H9 (cell line): ENCODE data around the gene C22orf23. TPM values are rescaled to one million over a fixed set of nuclear protein-coding genes. Genes with fewer than 3 reads are reported as not detected.

ENCODE experiments used
- DNase-seq: peaks from one replicate; pipeline ENCODE4 v3.0.0-alpha.2; 2017
- H2AFZ ChIP-seq: one replicate; pipeline ENCODE4 v1.6.1; 2013; ENCODE audit warnings: mild to moderate bottlenecking, low read length, control low read depth, moderate library complexity
- H2AK5ac ChIP-seq: 2 replicates; pipeline ENCODE4 v1.6.1; 2013; ENCODE audit warnings: low read length, control low read depth, mixed read lengths; ENCODE audit not compliant: insufficient read length
- H2BK120ac ChIP-seq: one replicate; pipeline ENCODE4 v1.6.1; 2013; ENCODE audit warnings: low read depth, mild to moderate bottlenecking, low read length, control low read depth, inconsistent platforms; ENCODE audit not compliant: poor library complexity, severe bottlenecking
- H2BK12ac ChIP-seq: 2 replicates; pipeline ENCODE4 v1.6.1; 2013; ENCODE audit warnings: low read length, control low read depth, mixed read lengths, low read depth; ENCODE audit not compliant: insufficient read length
- H2BK15ac ChIP-seq: 2 replicates; pipeline ENCODE4 v1.6.1; 2013; ENCODE audit warnings: low read depth, low read length, control low read depth
- H2BK20ac ChIP-seq: one replicate; pipeline ENCODE4 v1.6.1; 2013; ENCODE audit warnings: low read depth, mild to moderate bottlenecking, low read length, control low read depth, inconsistent platforms; ENCODE audit not compliant: poor library complexity, severe bottlenecking
- H2BK5ac ChIP-seq: 2 replicates; pipeline ENCODE4 v1.6.1; 2013; ENCODE audit warnings: low read length, control low read depth, mixed read lengths; ENCODE audit not compliant: insufficient read length
- H3K14ac ChIP-seq: 2 replicates; pipeline ENCODE4 v1.6.1; 2013; ENCODE audit warnings: low read length, control low read depth; ENCODE audit not compliant: insufficient read depth
- H3K18ac ChIP-seq: 2 replicates; pipeline ENCODE4 v1.6.1; 2013; ENCODE audit warnings: low read depth, mild to moderate bottlenecking, mixed read lengths, low read length, control low read depth; ENCODE audit not compliant: insufficient read length
- H3K23ac ChIP-seq: 2 replicates; pipeline ENCODE4 v1.6.1; 2013; ENCODE audit warnings: low read length, control low read depth, mixed read lengths, low read depth; ENCODE audit not compliant: insufficient read length
- H3K23me2 ChIP-seq: 2 replicates; pipeline ENCODE4 v1.6.1; 2013; ENCODE audit warnings: low read depth, mild to moderate bottlenecking, mixed read lengths, low read length, control low read depth; ENCODE audit not compliant: insufficient read length, poor library complexity, severe bottlenecking
- H3K27ac ChIP-seq: 2 replicates; pipeline ENCODE4 v1.5.1; 2013; ENCODE audit warnings: low read length, control low read depth, mixed read lengths, low read depth; ENCODE audit not compliant: insufficient read length
- H3K27me3 ChIP-seq: 2 replicates; pipeline ENCODE4 v1.6.1; 2013; ENCODE audit warnings: low read length, control low read depth, inconsistent platforms; ENCODE audit not compliant: insufficient read depth
- H3K4ac ChIP-seq: 2 replicates; pipeline ENCODE4 v1.6.1; 2013; ENCODE audit warnings: low read depth, mild to moderate bottlenecking, control low read depth, inconsistent platforms, low read length, moderate library complexity
- H3K4me1 ChIP-seq: 2 replicates; pipeline ENCODE4 v1.6.1; 2013; ENCODE audit warnings: low read length, control low read depth, inconsistent platforms; ENCODE audit not compliant: insufficient read depth
- H3K4me2 ChIP-seq: 2 replicates; pipeline ENCODE4 v1.6.1; 2013; ENCODE audit warnings: low read length, control low read depth, mixed read lengths; ENCODE audit not compliant: insufficient read length, insufficient read depth
- H3K56ac ChIP-seq: 2 replicates; pipeline ENCODE4 v1.6.1; 2013; ENCODE audit warnings: low read depth, mild to moderate bottlenecking, mixed read lengths, low read length, control low read depth; ENCODE audit not compliant: insufficient read length
- H3K79me1 ChIP-seq: 2 replicates; pipeline ENCODE4 v1.6.1; 2013; ENCODE audit warnings: low read depth, mild to moderate bottlenecking, moderate library complexity, low read length, control low read depth, inconsistent platforms; ENCODE audit not compliant: insufficient read depth, poor library complexity, severe bottlenecking
- H3K79me2 ChIP-seq: 2 replicates; pipeline ENCODE4 v1.6.1; 2013; ENCODE audit warnings: low read length, control low read depth, inconsistent platforms; ENCODE audit not compliant: insufficient read depth
- H3K9ac ChIP-seq: 2 replicates; pipeline ENCODE4 v1.6.1; 2013; ENCODE audit warnings: low read length, control low read depth, mixed read lengths; ENCODE audit not compliant: insufficient read length; ENCODE audit errors: extremely low read depth
- H3K9me3 ChIP-seq: one replicate; pipeline ENCODE4 v1.6.1; 2013; ENCODE audit warnings: low read depth, low read length, inconsistent platforms; ENCODE audit not compliant: control insufficient read depth
- H3T11ph ChIP-seq: one replicate; pipeline ENCODE4 v1.6.1; 2013; ENCODE audit warnings: mild to moderate bottlenecking, low read length, control low read depth, inconsistent platforms
- H4K20me1 ChIP-seq: one replicate; pipeline ENCODE4 v1.6.1; 2013; ENCODE audit not compliant: control insufficient read depth, insufficient read length, insufficient read depth
- H4K5ac ChIP-seq: 2 replicates; pipeline ENCODE4 v1.6.1; 2013; ENCODE audit warnings: low read depth, mild to moderate bottlenecking, mixed read lengths, low read length, control low read depth; ENCODE audit not compliant: insufficient read length
- H4K8ac ChIP-seq: replicated peaks from 2 replicates; pipeline ENCODE4 v1.6.1; 2013; ENCODE audit warnings: low read length, control low read depth, mixed read lengths, low read depth; ENCODE audit not compliant: insufficient read length
- H4K91ac ChIP-seq: 2 replicates; pipeline ENCODE4 v1.6.1; 2013; ENCODE audit warnings: low read depth, mild to moderate bottlenecking, moderate library complexity, mixed read lengths, low read length, control low read depth; ENCODE audit not compliant: insufficient read length
- H3K27ac Mint-ChIP-seq, 3 experiments: 2 replicates in 2 of 3; 3 replicates in 1 of 3; pipeline ENCODE4 v1.8.0; 2020 to 2021; ENCODE audit warnings: mixed read lengths in 3 of 3, mild to moderate bottlenecking in 1 of 3, moderate library complexity in 1 of 3
- H3K27me3 Mint-ChIP-seq: 2 replicates; pipeline ENCODE4 v1.8.0; 2021; ENCODE audit warnings: low read depth, mild to moderate bottlenecking, moderate library complexity, mixed read lengths
- H3K36me3 Mint-ChIP-seq, 3 experiments: 2 replicates in 2 of 3; 3 replicates in 1 of 3; pipeline ENCODE4 v1.8.0; 2020 to 2021; ENCODE audit warnings: low read depth in 3 of 3, mixed read lengths in 3 of 3; ENCODE audit not compliant: insufficient read depth in 1 of 3
- H3K4me1 Mint-ChIP-seq, 2 experiments: 2 replicates each; pipeline ENCODE4 v1.8.0; 2020; ENCODE audit warnings: mixed read lengths in 2 of 2
- H3K4me3 Mint-ChIP-seq, 2 experiments: 2 replicates in 1 of 2; 3 replicates in 1 of 2; pipeline ENCODE4 v1.8.0; 2020 to 2021; ENCODE audit warnings: mild to moderate bottlenecking in 2 of 2, mixed read lengths in 2 of 2, moderate library complexity in 1 of 2
- H3K9me3 Mint-ChIP-seq, 2 experiments: 2 replicates in 1 of 2; 3 replicates in 1 of 2; pipeline ENCODE4 v1.8.0; 2020; ENCODE audit warnings: mild to moderate bottlenecking in 2 of 2, mixed read lengths in 2 of 2, moderate library complexity in 1 of 2
- WGBS: extraction: QIAGEN DNeasy Blood & Tissue Kit; methylation state at CpG from one replicate; pipeline ENCODE4 v1.1.7; 2013; ENCODE audit warnings: missing lambda C conversion rate, low lambda C conversion rate, mixed read lengths; ENCODE audit not compliant: insufficient read length; ENCODE audit errors: extremely low coverage; 5-methylcytosine and 5-hydroxymethylcytosine counted together
- total RNA-seq: library from RNA; stranded (reverse); gene quantifications from 2 replicates; pipeline ENCODE4 v1.2.1, GENCODE V29; 2021
- TF ChIP-seq, protein P1 (sequence below): fragments of 200-600 bp; sonication (generic); conservative IDR thresholded peaks from 3 replicates; pipeline ENCODE4 v1.8.0; 2021; ENCODE audit warnings: antibody characterized with exemption, mild to moderate bottlenecking

C22orf23 gene
- total RNA-seq, 1 experiment from 2014 or later, result 0.57 TPM

DNA sequence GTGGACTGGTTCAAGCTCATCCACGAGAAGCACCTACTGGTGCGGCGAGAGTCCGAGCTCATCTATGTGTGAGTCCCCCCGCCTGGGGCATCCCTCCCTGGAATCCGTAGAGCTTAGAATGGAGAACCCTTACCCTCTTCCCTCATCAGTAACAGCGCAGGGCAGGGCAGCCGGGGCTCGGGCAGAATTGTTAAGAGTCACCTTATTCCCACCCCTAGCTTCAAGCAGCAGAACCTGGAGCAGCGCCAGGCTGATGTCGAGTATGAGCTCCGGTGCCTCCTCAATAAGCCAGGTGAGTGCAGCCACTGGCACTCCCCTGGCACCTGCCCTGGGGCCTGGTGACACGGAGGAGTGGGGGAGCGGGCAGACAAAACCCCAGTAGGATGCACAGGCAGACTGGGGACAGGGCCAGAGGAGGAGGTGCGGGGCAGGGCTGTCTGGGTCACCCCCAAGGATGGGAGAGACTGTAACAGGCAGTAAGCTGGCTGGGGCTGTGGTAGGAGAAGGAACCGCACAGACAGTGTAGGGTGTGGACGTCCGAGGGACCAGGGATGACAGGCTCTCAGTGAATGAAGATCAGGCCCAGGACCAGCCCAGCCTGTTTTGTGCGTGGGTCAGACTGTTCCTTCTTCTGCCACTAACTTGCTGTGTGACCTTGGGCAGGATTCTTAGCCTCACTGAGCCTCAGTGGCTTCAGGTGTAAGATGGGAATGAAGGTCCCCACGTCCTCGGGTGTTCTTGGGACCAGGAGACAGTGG lies 20.4 kb downstream of the C22orf23 start:
- no peaks in the 10 kb centered on the region for H3K9me3 Mint-ChIP-seq
- TF ChIP-seq, protein P1, sequence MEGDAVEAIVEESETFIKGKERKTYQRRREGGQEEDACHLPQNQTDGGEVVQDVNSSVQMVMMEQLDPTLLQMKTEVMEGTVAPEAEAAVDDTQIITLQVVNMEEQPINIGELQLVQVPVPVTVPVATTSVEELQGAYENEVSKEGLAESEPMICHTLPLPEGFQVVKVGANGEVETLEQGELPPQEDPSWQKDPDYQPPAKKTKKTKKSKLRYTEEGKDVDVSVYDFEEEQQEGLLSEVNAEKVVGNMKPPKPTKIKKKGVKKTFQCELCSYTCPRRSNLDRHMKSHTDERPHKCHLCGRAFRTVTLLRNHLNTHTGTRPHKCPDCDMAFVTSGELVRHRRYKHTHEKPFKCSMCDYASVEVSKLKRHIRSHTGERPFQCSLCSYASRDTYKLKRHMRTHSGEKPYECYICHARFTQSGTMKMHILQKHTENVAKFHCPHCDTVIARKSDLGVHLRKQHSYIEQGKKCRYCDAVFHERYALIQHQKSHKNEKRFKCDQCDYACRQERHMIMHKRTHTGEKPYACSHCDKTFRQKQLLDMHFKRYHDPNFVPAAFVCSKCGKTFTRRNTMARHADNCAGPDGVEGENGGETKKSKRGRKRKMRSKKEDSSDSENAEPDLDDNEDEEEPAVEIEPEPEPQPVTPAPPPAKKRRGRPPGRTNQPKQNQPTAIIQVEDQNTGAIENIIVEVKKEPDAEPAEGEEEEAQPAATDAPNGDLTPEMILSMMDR, result no peak
- Histone ChIP-seq H3K27ac (no peak overlapping the region), H2AFZ (no peak overlapping the region), H3K79me2 (no peaks in the 10 kb centered on the region), H2AK5ac (no peak overlapping the region), H3K9me3 (no peaks in the 10 kb centered on the region), H4K20me1 (no peaks in the 10 kb centered on the region), H3K9ac (no peak overlapping the region), H3K56ac (no peak overlapping the region), H3K4me2 (no peak overlapping the region), H3K23me2 (no peaks in the 10 kb centered on the region), H4K91ac (no peak overlapping the region), H2BK20ac (no peak overlapping the region), H3K18ac (no peak overlapping the region), H2BK120ac (no peak overlapping the region), H2BK5ac (no peak overlapping the region), H4K8ac (no peak overlapping the region), H2BK12ac (no peak overlapping the region), H3K79me1 (no peaks in the 10 kb centered on the region), H3T11ph (no peak overlapping the region), H2BK15ac (no peak overlapping the region), H3K14ac (no peak overlapping the region), H3K4me1 (no peaks in the 10 kb centered on the region), H3K23ac (no peak overlapping the region), H3K27me3 (no peaks in the 10 kb centered on the region), H4K5ac (no peak overlapping the region), H3K4ac (no peak overlapping the region)
- H3K4me1 Mint-ChIP-seq, result peaks cover 8 to 12% of the 10 kb centered on the region in 2 experiments
- H3K27me3 Mint-ChIP-seq, result no peaks in the 10 kb centered on the region
- peaks cover 3 to 57% (median 32%) of the 10 kb centered on the region in 3 experiments; a peak in 6 of 7 replicates for H3K36me3 Mint-ChIP-seq
- DNase-seq, result no peak
- peak overlapping the region; percentile 39 to 94 (median 52); a peak in 4 of 7 replicates for H3K27ac Mint-ChIP-seq
- WGBS, result no CpG with 5 or more reads among the region's 21 CpGs
- H3K4me3 Mint-ChIP-seq, result no peak overlapping the region
